ENCODE data around the gene ZNF580.

Gene ZNF580

DNA sequence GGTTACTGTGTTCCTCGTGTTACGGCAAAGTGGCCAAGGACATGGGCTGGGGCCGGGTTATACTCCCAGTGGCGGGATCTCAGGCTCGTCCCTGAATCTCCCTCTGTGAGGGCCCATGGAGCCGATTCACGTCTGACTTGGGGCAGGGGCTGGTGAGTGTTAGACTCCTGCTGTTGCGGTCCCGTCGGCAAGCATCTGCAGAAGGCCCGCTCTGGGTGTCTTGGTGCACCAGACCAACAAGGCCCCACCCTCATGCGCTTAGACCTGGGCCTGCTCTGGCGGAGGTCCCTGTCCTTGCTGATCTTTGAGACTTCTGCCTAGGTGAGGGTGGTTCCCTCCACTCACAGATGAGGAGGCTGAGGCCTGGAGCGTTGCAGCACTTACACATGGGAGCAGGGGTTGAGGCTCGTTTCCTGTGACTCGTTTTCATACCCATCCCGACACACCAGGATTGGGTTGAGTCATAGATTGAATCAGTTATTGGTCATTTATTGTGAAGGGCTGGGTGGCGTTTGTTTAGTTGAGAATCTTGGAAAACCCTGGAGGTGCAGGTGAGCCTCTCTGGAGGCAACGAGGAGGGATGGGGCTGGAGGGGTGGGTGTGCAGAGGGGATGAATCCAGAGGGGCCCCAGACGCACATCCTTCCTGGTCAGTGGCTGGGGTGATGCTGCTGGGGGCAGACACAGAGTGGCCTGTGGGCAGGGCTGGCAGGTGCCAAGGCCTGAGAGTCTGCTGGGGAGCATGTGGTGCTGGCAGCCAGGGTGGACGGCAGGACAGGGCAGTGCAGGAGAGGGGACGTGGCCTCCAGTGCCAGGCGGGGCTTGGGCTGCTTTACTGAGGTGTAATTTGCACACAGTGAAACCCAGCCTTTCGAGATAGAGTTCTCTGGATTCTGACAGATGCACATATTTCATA, 38.8 kb downstream of the ZNF580 start:
- no peak overlapping the region for H3K4me3 ChIP-seq (ENCODE audit: low read length)
- DNase-seq (ENCODE audit: low read depth), result no peak
- TF ChIP-seq, protein P1, sequence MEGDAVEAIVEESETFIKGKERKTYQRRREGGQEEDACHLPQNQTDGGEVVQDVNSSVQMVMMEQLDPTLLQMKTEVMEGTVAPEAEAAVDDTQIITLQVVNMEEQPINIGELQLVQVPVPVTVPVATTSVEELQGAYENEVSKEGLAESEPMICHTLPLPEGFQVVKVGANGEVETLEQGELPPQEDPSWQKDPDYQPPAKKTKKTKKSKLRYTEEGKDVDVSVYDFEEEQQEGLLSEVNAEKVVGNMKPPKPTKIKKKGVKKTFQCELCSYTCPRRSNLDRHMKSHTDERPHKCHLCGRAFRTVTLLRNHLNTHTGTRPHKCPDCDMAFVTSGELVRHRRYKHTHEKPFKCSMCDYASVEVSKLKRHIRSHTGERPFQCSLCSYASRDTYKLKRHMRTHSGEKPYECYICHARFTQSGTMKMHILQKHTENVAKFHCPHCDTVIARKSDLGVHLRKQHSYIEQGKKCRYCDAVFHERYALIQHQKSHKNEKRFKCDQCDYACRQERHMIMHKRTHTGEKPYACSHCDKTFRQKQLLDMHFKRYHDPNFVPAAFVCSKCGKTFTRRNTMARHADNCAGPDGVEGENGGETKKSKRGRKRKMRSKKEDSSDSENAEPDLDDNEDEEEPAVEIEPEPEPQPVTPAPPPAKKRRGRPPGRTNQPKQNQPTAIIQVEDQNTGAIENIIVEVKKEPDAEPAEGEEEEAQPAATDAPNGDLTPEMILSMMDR (conservative IDR thresholded peaks at IDR 0.05; ENCODE audit: low read length), result no peak

DNA sequence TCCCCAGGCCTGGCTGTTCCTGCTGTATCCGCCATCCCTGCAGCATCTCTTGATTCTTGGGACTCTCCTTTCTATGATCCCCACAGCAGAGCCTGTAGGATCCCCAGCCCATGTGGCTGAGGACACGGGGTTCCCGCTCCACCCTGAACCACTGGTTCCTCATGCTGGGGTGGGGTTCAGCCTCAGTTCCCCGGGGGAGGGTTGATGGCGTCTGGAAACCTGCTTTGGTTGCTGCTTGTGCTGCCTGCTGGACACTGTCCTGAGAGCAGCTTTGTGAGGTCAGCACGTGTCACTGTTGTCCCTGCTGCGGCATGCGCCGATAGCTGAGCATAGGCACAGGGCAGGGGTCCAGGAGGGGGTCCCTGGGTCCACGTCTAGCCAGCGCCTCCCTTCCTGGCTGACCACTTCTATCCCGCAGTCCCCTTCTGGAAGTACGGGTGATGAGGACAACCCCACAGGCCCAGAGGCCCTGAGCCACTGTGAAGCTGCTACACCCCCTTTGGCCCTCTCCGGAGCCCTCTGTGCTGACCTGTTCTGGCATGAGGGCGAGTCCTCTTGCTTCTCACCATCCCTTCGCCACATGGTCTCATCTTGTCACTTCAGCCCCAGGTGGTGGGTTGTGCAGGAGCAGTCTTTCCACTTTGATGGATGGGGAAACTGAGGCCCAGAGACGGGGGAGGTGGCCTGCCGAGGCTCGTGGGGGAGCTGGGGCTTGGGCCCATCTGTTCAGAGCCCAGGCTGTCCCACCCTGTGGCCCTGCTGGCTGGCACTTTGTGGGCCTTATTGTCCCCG, 39.7 kb downstream of the ZNF580 start:
- no peak overlapping the region for H3K4me3 ChIP-seq (ENCODE audit: low read length)
- TF ChIP-seq, protein P1 (conservative IDR thresholded peaks at IDR 0.05; ENCODE audit: low read length), result no peak
- DNase-seq (ENCODE audit: low read depth), result no peak

DNA sequence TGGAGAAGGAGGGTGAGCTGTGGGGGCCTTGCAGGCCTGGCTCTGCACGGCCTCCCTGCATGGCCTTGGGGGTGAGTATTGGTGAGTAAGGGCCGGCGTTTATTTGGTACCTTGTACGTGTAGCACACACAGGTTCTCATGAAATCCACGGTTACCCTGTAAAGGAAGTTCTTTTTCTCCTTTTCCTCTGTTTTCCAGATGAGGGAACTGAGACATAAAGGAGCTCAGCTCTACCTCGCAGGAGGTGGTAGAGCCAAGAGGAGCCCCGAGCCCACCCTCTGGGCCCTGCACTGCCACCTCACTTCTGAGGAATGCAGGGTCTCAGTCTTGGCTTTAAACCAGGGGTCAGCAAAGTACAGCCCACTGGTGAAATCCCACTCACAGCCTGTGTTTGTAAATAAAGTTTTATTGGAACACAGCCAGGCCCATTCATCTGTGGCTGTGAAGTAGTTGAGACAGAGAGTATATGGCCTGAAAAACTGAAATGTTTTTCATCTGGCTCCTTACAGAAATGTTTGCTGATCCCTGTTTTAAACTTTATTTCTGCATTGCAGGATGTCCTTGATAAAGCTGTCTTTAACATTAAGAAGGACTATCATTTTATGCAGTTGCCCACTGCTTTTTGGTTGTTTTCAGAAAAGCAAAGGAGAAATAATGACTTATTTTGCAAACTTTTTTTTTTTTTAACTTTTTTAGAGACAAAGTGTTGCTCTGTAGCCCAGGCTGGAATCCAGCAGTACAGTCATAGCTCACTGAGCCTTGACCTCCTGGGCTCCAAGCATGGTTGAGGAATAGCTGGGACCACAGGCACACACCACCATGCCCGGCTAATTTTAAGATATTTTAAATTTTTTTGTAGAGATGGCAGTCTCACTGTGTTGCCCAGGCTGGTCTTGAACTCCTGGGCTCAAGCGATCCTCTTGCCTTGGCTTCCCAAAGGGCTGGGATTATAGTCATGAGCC, 40.6 kb downstream of the ZNF580 start:
- TF ChIP-seq, protein P1 (conservative IDR thresholded peaks at IDR 0.05; ENCODE audit: low read length), result no peak
- H3K4me3 ChIP-seq (ENCODE audit: low read length), result no peak overlapping the region
- peak; percentile 15 for DNase-seq (ENCODE audit: low read depth)

DNA sequence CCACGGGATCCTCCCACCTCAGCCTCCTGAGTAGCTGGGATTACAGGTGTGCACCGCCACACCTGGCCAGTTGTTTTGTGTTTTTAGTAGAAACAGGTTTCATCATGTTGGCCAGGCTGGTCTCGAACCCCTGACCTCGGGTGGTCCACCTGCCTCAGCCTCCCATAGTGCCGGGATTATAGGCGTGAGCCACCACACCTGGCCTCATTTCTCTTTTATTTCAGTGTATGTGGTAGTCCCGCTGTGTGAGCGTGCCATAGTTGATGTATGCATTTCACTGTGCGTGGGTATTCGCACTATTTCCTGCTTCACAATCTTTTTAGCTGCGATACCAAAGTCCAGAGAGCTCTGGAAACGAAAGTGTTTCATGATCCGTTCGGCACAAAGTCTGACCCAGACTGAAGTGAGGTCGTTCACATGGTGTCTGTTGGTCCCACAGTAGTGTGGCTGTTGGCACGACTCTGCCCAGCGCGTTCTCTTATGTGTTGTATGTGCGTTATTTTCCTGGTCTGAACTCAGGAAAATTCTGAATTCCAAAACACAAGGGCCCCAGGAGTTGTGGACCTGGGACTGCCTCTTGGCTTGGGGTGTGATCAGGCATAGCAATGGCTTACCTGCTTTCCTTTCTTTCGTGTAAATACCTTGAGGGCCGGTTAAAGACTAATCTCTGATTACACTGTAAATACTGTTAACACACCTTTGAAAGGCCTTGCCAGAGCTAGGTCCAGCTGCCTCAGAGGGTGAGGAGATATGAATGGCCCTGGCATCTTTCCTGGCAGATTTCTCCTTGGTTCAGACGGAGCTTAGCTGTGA, 42.9 kb downstream of the ZNF580 start:
- TF ChIP-seq, protein P1 (conservative IDR thresholded peaks at IDR 0.05; ENCODE audit: low read length), result no peak
- no peak overlapping the region for H3K4me3 ChIP-seq (ENCODE audit: low read length)
- no peak for DNase-seq (ENCODE audit: low read depth)

DNA sequence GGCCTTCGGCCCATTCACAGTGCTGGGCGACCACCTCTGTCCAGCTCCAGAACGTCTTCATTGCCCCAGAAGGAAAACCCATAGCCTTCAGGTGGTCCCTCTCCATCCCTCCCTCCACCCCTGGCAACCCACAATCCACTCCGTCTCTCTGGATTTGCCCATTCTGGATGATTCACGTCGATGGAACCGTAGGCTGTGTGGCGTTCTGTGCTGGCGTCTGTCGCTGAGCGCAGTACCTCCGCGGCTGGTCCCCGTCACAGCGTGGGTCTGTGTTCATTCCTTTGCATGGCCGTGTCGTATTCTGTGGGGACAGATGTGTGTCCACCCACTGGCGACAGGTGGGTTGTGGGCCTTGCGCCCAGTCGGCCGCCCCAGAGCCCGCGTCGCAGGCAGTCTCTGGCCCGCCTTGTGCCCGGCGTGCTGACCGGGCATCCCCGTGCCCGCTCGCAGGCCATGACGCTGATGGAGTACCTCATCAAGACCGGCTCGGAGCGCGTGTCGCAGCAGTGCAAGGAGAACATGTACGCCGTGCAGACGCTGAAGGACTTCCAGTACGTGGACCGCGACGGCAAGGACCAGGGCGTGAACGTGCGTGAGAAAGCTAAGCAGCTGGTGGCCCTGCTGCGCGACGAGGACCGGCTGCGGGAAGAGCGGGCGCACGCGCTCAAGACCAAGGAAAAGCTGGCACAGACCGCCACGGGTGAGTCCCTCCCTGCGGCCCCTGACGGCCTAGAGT, 44.3 kb downstream of the ZNF580 start:
- TF ChIP-seq, protein P1 (conservative IDR thresholded peaks at IDR 0.05; ENCODE audit: low read length), result no peak
- no peak for DNase-seq (ENCODE audit: low read depth)
- H3K4me3 ChIP-seq (ENCODE audit: low read length), result no peak overlapping the region

All from AG10803 (cell line).